ENCODE results near the gene RASGRF1.

The RASGRF1 gene

GRCh38 chr15:79067969-79068368 is 22.6 kb downstream of the RASGRF1 start:
- no peak overlapping the region for H3K4me3 ChIP-seq (ENCODE audit: low read length)
- TF ChIP-seq CTCF (conservative IDR thresholded peaks at IDR 0.05; ENCODE audit: low read depth, low read length), result no peak
- DNase-seq (ENCODE audit: low read depth), result no peak

GRCh38 chr15:79067072-79067833 is 23.3 kb downstream of the RASGRF1 start:
- no peak for DNase-seq (ENCODE audit: low read depth)
- TF ChIP-seq CTCF (conservative IDR thresholded peaks at IDR 0.05; ENCODE audit: low read depth, low read length), result no peak
- no peak overlapping the region for H3K4me3 ChIP-seq (ENCODE audit: low read length)

GRCh38 chr15:79066391-79067071 is 24.0 kb downstream of the RASGRF1 start:
- H3K4me3 ChIP-seq (ENCODE audit: low read length), result no peak overlapping the region
- no peak for TF ChIP-seq CTCF (conservative IDR thresholded peaks at IDR 0.05; ENCODE audit: low read depth, low read length)
- DNase-seq (ENCODE audit: low read depth), result no peak

GRCh38 chr15:79065706-79066376 is 24.7 kb downstream of the RASGRF1 start:
- no peak for TF ChIP-seq CTCF (conservative IDR thresholded peaks at IDR 0.05; ENCODE audit: low read depth, low read length)
- H3K4me3 ChIP-seq (ENCODE audit: low read length), result no peak overlapping the region
- no peak for DNase-seq (ENCODE audit: low read depth)

GRCh38 chr15:79065361-79065705 is 25.2 kb downstream of the RASGRF1 start:
- no peak for DNase-seq (ENCODE audit: low read depth)
- H3K4me3 ChIP-seq (ENCODE audit: low read length), result no peak overlapping the region
- TF ChIP-seq CTCF (conservative IDR thresholded peaks at IDR 0.05; ENCODE audit: low read depth, low read length), result no peak

- no peak for TF ChIP-seq CTCF (conservative IDR thresholded peaks at IDR 0.05; ENCODE audit: low read depth, low read length)
- no peak overlapping the region for H3K4me3 ChIP-seq (ENCODE audit: low read length)
- no peak for DNase-seq (ENCODE audit: low read depth)
Measured at GRCh38 chr15:79064496-79064895, 26.1 kb downstream of the RASGRF1 start.
